CD8-positive, alpha-beta memory T cell (primary cell): Measurements from ENCODE around the gene RAB9A. TPM values are rescaled to one million over a fixed set of nuclear protein-coding genes. Genes with fewer than 3 reads are reported as not detected.

Experiments used
- CTCF ChIA-PET: fragments of 350-600 bp; sonication (Branson Sonifier 250); formaldehyde crosslinking; loops from one replicate; lab custom pipeline; 2021; ENCODE audit warnings: antibody characterized with exemption; lab: Charles Lee
- POLR2A ChIA-PET: fragments of 350-600 bp; sonication (Branson Sonifier 250); formaldehyde crosslinking; loops from one replicate; lab custom pipeline; 2021; ENCODE audit warnings: antibody characterized with exemption; lab: Charles Lee
- DNase-seq, 5 donors: peaks; one replicate each; pipeline versions ENCODE4 v3.0.0 to v3.0.0-alpha.2; 2020 to 2022; ENCODE audit warnings: mixed read lengths in 1 of 5
- H3K27ac ChIP-seq: one replicate; pipeline ENCODE4 v1.7.0; 2013; ENCODE audit warnings: low read depth, mild to moderate bottlenecking, low read length, moderate library complexity
- H3K27me3 ChIP-seq: 2 replicates; pipeline ENCODE4 v1.7.0; 2013; ENCODE audit warnings: low read length, mild to moderate bottlenecking; ENCODE audit not compliant: insufficient read depth, poor library complexity, severe bottlenecking
- H3K36me3 ChIP-seq: 2 replicates; pipeline ENCODE4 v1.7.0; 2013; ENCODE audit warnings: mild to moderate bottlenecking, low read length, moderate library complexity; ENCODE audit not compliant: insufficient read depth
- H3K4me1 ChIP-seq: 2 replicates; pipeline ENCODE4 v1.7.0; 2013; ENCODE audit warnings: mild to moderate bottlenecking, low read length, moderate library complexity; ENCODE audit not compliant: insufficient read depth
- H3K4me3 ChIP-seq: 2 replicates; pipeline ENCODE4 v1.7.0; 2013; ENCODE audit warnings: mild to moderate bottlenecking, low read length
- H3K9me3 ChIP-seq: 2 replicates; pipeline ENCODE4 v1.7.0; 2013; ENCODE audit warnings: mild to moderate bottlenecking, low read length
- H3K27ac Mint-ChIP-seq, 8 donors: one replicate each; pipeline ENCODE4 v1.8.0; 2020 to 2021; ENCODE audit warnings: mixed read lengths in 8 of 8, mild to moderate bottlenecking in 6 of 8, inconsistent platforms in 3 of 8, moderate library complexity in 3 of 8
- H3K27me3 Mint-ChIP-seq, 2 donors: one replicate each; pipeline ENCODE4 v1.8.0; 2020 to 2021; ENCODE audit warnings: mixed read lengths in 2 of 2, mild to moderate bottlenecking in 1 of 2, moderate library complexity in 1 of 2
- H3K36me3 Mint-ChIP-seq, 3 donors: one replicate each; pipeline ENCODE4 v1.8.0; 2020 to 2021; ENCODE audit warnings: mixed read lengths in 3 of 3, inconsistent platforms in 1 of 3, mild to moderate bottlenecking in 1 of 3
- H3K4me1 Mint-ChIP-seq, 3 donors: one replicate each; pipeline ENCODE4 v1.8.0; 2020 to 2021; ENCODE audit warnings: mixed read lengths in 3 of 3, inconsistent platforms in 1 of 3, mild to moderate bottlenecking in 1 of 3
- H3K4me3 Mint-ChIP-seq, 7 donors: one replicate each; pipeline ENCODE4 v1.8.0; 2020 to 2021; ENCODE audit warnings: mixed read lengths in 7 of 7, mild to moderate bottlenecking in 6 of 7, moderate library complexity in 4 of 7, inconsistent platforms in 2 of 7
- H3K9me3 Mint-ChIP-seq, 5 donors: one replicate each; pipeline ENCODE4 v1.8.0; 2020 to 2022; ENCODE audit warnings: mixed read lengths in 5 of 5, mild to moderate bottlenecking in 3 of 5, moderate library complexity in 2 of 5, inconsistent platforms in 1 of 5
- polyA plus RNA-seq: library from polyadenylated mRNA; unstranded; fragments of 300-500 nt; fragmentation: Illumina TruSeq; gene quantifications from one replicate; pipeline ENCODE4 v1.2.3, GENCODE V29; 2021
- total RNA-seq, 2 experiments: library from RNA; stranded (reverse); gene quantifications; one replicate each; pipeline ENCODE4 v1.2.3, GENCODE V29; 2021

The RAB9A gene
- total and polyA plus RNA-seq, 3 experiments from 2014 or later: 27.1 to 48.1 (median 32.8) TPM

- no peak overlapping the region for H3K4me3 ChIP-seq
- ChIA-PET CTCF (no interaction called here), POLR2A (no interaction called here)
- H3K27ac ChIP-seq: no peak overlapping the region
- H3K9me3 ChIP-seq: no peaks in the 10 kb centered on the region
- Mint-ChIP-seq H3K4me1 (peaks cover 64 to 88% (median 86%) of the 10 kb centered on the region in 3 donors), H3K36me3 (peaks cover 0 to 35% (median 6%) of the 10 kb centered on the region in 3 donors), H3K4me3 (no peak overlapping the region), H3K9me3 (no peaks in the 10 kb centered on the region), H3K27ac (peak overlapping the region in 2 of 8 donors; percentile 29 to 71), H3K27me3 (peaks cover 0 to 1% of the 10 kb centered on the region in 2 donors)
- no peak for DNase-seq
- H3K36me3 ChIP-seq: no peaks in the 10 kb centered on the region
- peaks cover 40% of the 10 kb centered on the region for H3K4me1 ChIP-seq
- H3K27me3 ChIP-seq: no peaks in the 10 kb centered on the region
These were observed 11.5 kb downstream of the RAB9A start for GRCh38 chrX:13700380-13700779.

- Mint-ChIP-seq H3K9me3 (no peaks in the 10 kb centered on the region), H3K27ac (peak overlapping the region; percentile 59 to 97 (median 80)), H3K36me3 (peaks cover 0 to 39% (median 9%) of the 10 kb centered on the region in 3 donors), H3K4me1 (peaks cover 53 to 79% (median 76%) of the 10 kb centered on the region in 3 donors), H3K27me3 (peaks cover 0 to 1% of the 10 kb centered on the region in 2 donors), H3K4me3 (peak overlapping the region in 5 of 7 donors; percentile 17 to 41 (median 35))
- Histone ChIP-seq H3K9me3 (no peaks in the 10 kb centered on the region), H3K27me3 (no peaks in the 10 kb centered on the region), H3K27ac (no peak overlapping the region), H3K4me1 (peaks cover 24% of the 10 kb centered on the region), H3K4me3 (no peak overlapping the region), H3K36me3 (no peaks in the 10 kb centered on the region)
- ChIA-PET CTCF (interaction anchor here (1.7 kb wide), 1 partner anchor 32 kb away, joined by 6 read pairs; the partner anchor contains the start of genes OFD1 and TRAPPC2), POLR2A (no interaction called here)
- no peak for DNase-seq
These were observed 13.3 kb downstream of the RAB9A start for GRCh38 chrX:13702111-13702789.

- no peak for DNase-seq
- POLR2A ChIA-PET: no interaction called here
- H3K9me3 ChIP-seq: no peaks in the 10 kb centered on the region
- H3K4me1 ChIP-seq: peaks cover 16% of the 10 kb centered on the region
- Mint-ChIP-seq H3K36me3 (peaks cover 0 to 45% (median 9%) of the 10 kb centered on the region in 3 donors), H3K4me1 (peaks cover 49 to 76% (median 71%) of the 10 kb centered on the region in 3 donors), H3K27me3 (peaks cover 0 to 1% of the 10 kb centered on the region in 2 donors), H3K27ac (peak overlapping the region in 5 of 8 donors; percentile 9 to 91 (median 55)), H3K4me3 (no peak overlapping the region), H3K9me3 (no peaks in the 10 kb centered on the region)
- H3K4me3 ChIP-seq: no peak overlapping the region
- CTCF ChIA-PET: no interaction called here
- H3K27me3 ChIP-seq: no peaks in the 10 kb centered on the region
- no peaks in the 10 kb centered on the region for H3K36me3 ChIP-seq
- no peak overlapping the region for H3K27ac ChIP-seq
These were observed 14.2 kb downstream of the RAB9A start for GRCh38 chrX:13703135-13703534.

- Mint-ChIP-seq H3K36me3 (peaks cover 0 to 49% (median 10%) of the 10 kb centered on the region in 3 donors), H3K4me3 (peak overlapping the region in 2 of 7 donors; percentile 10 to 21), H3K4me1 (peaks cover 48 to 71% (median 67%) of the 10 kb centered on the region in 3 donors), H3K9me3 (no peaks in the 10 kb centered on the region), H3K27me3 (peaks cover 0 to 1% of the 10 kb centered on the region in 2 donors), H3K27ac (peak overlapping the region; percentile 9 to 91 (median 77))
- Histone ChIP-seq H3K36me3 (no peaks in the 10 kb centered on the region), H3K27ac (no peak overlapping the region), H3K4me1 (peaks cover 11% of the 10 kb centered on the region), H3K9me3 (no peaks in the 10 kb centered on the region), H3K27me3 (no peaks in the 10 kb centered on the region), H3K4me3 (no peak overlapping the region)
- ChIA-PET POLR2A (no interaction called here), CTCF (no interaction called here)
- no peak for DNase-seq
These were observed 14.7 kb downstream of the RAB9A start for GRCh38 chrX:13703589-13703988.

GRCh38 chrX:13711141-13711540, 22.2 kb downstream of the RAB9A start:
- H3K4me1 Mint-ChIP-seq: peaks cover 24 to 39% (median 26%) of the 10 kb centered on the region in 3 donors
- H3K9me3 Mint-ChIP-seq: no peaks in the 10 kb centered on the region
- peaks cover 18 to 59% (median 25%) of the 10 kb centered on the region in 3 donors for H3K36me3 Mint-ChIP-seq

GRCh38 chrX:13716455-13716854, 27.5 kb downstream of the RAB9A start:
- H3K9me3 ChIP-seq: no peaks in the 10 kb centered on the region
- peak overlapping the region in 5 of 7 donors; percentile 34 to 49 (median 48) for H3K4me3 Mint-ChIP-seq
- CTCF ChIA-PET: interaction anchor here (1.1 kb wide), 3 partner anchors 9 to 32 kb away, joined by 3 to 4 read pairs (median 4); partner anchors contain the start of genes OFD1 and TRAPPC2
- H3K36me3 Mint-ChIP-seq: peaks cover 20 to 60% (median 25%) of the 10 kb centered on the region in 3 donors
- peaks cover 34% of the 10 kb centered on the region for H3K4me1 ChIP-seq
- no peaks in the 10 kb centered on the region for H3K27me3 ChIP-seq
- peak overlapping the region; percentile 86 to 94 (median 90) for H3K27ac Mint-ChIP-seq
- no peaks in the 10 kb centered on the region for H3K9me3 Mint-ChIP-seq
- H3K27ac ChIP-seq: peak overlapping the region; percentile 24
- peaks cover 56 to 62% (median 62%) of the 10 kb centered on the region in 3 donors for H3K4me1 Mint-ChIP-seq
- POLR2A ChIA-PET: interaction anchor here (1.0 kb wide), 1 partner anchor 18 kb away, joined by 4 read pairs; the partner anchor contains the start of genes OFD1 and TRAPPC2
- H3K36me3 ChIP-seq: no peaks in the 10 kb centered on the region
- H3K27me3 Mint-ChIP-seq: no peaks in the 10 kb centered on the region
- no peak overlapping the region for H3K4me3 ChIP-seq
- peak in 2 of 5 donors; percentile 32 to 43 for DNase-seq

More at GRCh38 chrX:13711141-13711540, 22.2 kb downstream of the RAB9A start:
- Mint-ChIP-seq H3K27me3 (no peaks in the 10 kb centered on the region), H3K27ac (peak overlapping the region; percentile 30 to 75 (median 62)), H3K4me3 (peak overlapping the region in 1 of 7 donors; percentile 74)
- ChIA-PET CTCF (no interaction called here), POLR2A (interaction anchor here (1.3 kb wide), 1 partner anchor 24 kb away, joined by 4 read pairs; the partner anchor contains the start of genes OFD1 and TRAPPC2)
- H3K9me3 ChIP-seq: no peaks in the 10 kb centered on the region
- DNase-seq: no peak
- H3K27me3 ChIP-seq: no peaks in the 10 kb centered on the region
- no peaks in the 10 kb centered on the region for H3K36me3 ChIP-seq
- H3K27ac ChIP-seq: no peak overlapping the region
- H3K4me1 ChIP-seq: peaks cover 1% of the 10 kb centered on the region
- H3K4me3 ChIP-seq: no peak overlapping the region

- H3K4me1 ChIP-seq: peaks cover 34% of the 10 kb centered on the region
- no peaks in the 10 kb centered on the region for H3K27me3 Mint-ChIP-seq
- POLR2A ChIA-PET: no interaction called here
- H3K9me3 Mint-ChIP-seq: no peaks in the 10 kb centered on the region
- H3K36me3 Mint-ChIP-seq: peaks cover 16 to 57% (median 21%) of the 10 kb centered on the region in 3 donors
- H3K27ac Mint-ChIP-seq: peak overlapping the region; percentile 82 to 97 (median 94)
- H3K4me3 ChIP-seq: no peak overlapping the region
- DNase-seq: peak; percentile 34 to 80 (median 52)
- H3K27ac ChIP-seq: peak overlapping the region; percentile 9
- H3K4me1 Mint-ChIP-seq: peaks cover 55 to 62% (median 62%) of the 10 kb centered on the region in 3 donors
- CTCF ChIA-PET: interaction anchor here (1.1 kb wide), 1 partner anchor 8 kb away, joined by 4 read pairs; no protein-coding TSS in a partner anchor
- H3K36me3 ChIP-seq: no peaks in the 10 kb centered on the region
- peak overlapping the region; percentile 20 to 88 (median 73) for H3K4me3 Mint-ChIP-seq
- H3K9me3 ChIP-seq: no peaks in the 10 kb centered on the region
- H3K27me3 ChIP-seq: no peaks in the 10 kb centered on the region
These were observed 28.0 kb downstream of the RAB9A start for GRCh38 chrX:13716905-13717304.
